AG04450 (cell line): Measurements from ENCODE around the gene POLDIP3. TPM values are rescaled to one million over a fixed set of nuclear protein-coding genes. Genes with fewer than 3 reads are reported as not detected.

Experiments used
- CTCF ChIA-PET: fragments of 300-600, 350-600 bp; formaldehyde crosslinking; extraction: SDS; loops from one replicate; lab custom pipeline; 2022; ENCODE audit warnings: antibody characterized with exemption, inconsistent platforms; lab: Charles Lee
- POLR2A ChIA-PET: fragments of 350-600 bp; formaldehyde crosslinking; extraction: SDS; loops from one replicate; lab custom pipeline; 2021; ENCODE audit warnings: antibody characterized with exemption, inconsistent platforms; lab: Yijun Ruan, JAX
- DNase-seq: peaks from one replicate; pipeline ENCODE4 v3.0.0-alpha.2; 2011; ENCODE audit warnings: low read depth, low spot score
- H3K27ac ChIP-seq: one replicate; pipeline ENCODE4 v1.5.1; 2012; ENCODE audit warnings: low read depth, low read length, control low read depth
- H3K27me3 ChIP-seq: one replicate; pipeline ENCODE4 v1.6.0; 2012; ENCODE audit warnings: low read length; ENCODE audit not compliant: control insufficient read depth, insufficient read depth
- H3K4me3 ChIP-seq: 2 replicates; pipeline ENCODE4 v1.5.1; 2011; ENCODE audit warnings: mild to moderate bottlenecking, low read depth, low read length, control low read depth
- H3K9me3 ChIP-seq: 2 replicates; pipeline ENCODE4 v1.5.1; 2012; ENCODE audit warnings: low read length; ENCODE audit not compliant: control insufficient read depth, insufficient read depth
- polyA plus RNA-seq: library from polyadenylated mRNA; depleted of rRNA; stranded (reverse); fragments of >200 nt; gene quantifications from 2 replicates; pipeline ENCODE4 v1.2.3, GENCODE V29; 2011
- TF ChIP-seq, protein P1 (sequence below): IDR thresholded peaks from 2 replicates; pipeline ENCODE4 v1.5.1; 2011; ENCODE audit warnings: low read depth, low read length, control low read depth, inconsistent platforms

The POLDIP3 gene
- polyA plus RNA-seq, 1 experiment, result 50.6 TPM

DNA sequence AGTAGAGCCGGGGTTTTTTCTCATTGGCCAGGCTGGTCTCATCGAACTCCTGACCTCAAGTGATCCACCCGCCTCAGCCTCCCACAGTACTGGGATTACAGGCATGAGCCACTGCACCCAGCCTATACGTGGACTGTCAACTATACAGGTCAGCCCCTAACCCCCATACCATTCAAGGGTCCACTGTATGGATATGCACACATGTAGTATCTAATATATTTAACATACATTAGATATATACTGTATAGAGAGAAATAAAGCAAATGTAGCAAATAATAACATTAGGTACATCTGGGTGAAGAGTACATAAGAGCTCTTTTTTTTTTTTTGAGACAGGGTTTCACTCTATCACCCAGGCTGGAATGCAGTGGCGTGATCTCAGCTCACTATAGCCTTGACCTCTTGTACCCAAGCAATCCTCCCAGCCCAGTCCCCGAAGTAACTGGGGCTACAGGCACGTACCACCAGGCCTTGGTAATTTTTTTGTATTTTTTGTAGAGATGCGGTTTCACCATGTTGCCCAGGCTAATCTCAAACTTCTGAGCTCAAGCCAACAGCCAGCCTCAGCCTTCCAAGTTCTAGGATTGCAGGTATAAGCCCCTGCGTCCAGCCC, 27.2 kb upstream of the POLDIP3 start:
- H3K27ac ChIP-seq, result no peak overlapping the region
- CTCF ChIA-PET, result interaction anchor here (1.4 kb wide), 1 partner anchor 178 kb away, joined by 4 read pairs; no protein-coding TSS in a partner anchor
- no peak for DNase-seq

DNA sequence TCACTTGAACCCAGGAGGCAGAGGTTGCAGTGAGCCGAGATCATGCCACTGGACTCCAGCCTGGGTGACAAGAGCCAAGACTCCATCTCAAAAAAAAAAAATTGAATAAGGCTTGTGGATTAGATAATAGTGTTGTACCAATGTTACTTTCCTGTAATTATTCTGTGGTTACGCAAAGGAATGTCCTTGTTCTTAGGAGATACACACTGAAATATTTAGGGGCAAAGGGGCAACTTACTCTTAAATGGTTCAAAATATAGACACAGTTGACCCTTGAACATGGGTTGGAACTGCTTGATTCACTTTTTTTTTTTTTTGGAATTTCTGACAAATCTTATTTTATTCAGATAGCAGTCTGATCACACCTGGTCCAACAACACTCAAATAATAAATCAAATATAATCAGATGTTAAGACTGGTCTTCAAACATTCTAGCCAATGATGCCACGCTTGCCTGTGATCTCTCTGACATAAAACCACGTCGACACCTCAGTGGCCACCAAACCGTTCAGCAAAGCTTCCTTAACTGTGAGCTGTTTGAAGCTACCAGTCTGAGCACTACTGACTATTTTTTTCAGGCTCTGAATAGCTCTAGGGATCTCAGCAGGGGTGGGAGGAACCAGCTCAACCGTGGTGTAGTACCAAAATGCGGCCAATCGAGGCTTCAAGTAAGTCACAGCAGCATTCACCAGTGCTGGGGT, 25.0 kb upstream of the POLDIP3 start:
- TF ChIP-seq, protein P1, sequence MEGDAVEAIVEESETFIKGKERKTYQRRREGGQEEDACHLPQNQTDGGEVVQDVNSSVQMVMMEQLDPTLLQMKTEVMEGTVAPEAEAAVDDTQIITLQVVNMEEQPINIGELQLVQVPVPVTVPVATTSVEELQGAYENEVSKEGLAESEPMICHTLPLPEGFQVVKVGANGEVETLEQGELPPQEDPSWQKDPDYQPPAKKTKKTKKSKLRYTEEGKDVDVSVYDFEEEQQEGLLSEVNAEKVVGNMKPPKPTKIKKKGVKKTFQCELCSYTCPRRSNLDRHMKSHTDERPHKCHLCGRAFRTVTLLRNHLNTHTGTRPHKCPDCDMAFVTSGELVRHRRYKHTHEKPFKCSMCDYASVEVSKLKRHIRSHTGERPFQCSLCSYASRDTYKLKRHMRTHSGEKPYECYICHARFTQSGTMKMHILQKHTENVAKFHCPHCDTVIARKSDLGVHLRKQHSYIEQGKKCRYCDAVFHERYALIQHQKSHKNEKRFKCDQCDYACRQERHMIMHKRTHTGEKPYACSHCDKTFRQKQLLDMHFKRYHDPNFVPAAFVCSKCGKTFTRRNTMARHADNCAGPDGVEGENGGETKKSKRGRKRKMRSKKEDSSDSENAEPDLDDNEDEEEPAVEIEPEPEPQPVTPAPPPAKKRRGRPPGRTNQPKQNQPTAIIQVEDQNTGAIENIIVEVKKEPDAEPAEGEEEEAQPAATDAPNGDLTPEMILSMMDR, result no peak
- POLR2A ChIA-PET, result interaction anchor here (0.7 kb wide), 1 partner anchor 254 kb away, joined by 4 read pairs; no protein-coding TSS in a partner anchor
- DNase-seq, result no peak
- Histone ChIP-seq H3K4me3 (no peak overlapping the region), H3K9me3 (no peaks in the 10 kb centered on the region; the same call in 1 of the 2 replicates), H3K27me3 (no peaks in the 10 kb centered on the region), H3K27ac (no peak overlapping the region)
- CTCF ChIA-PET, result no interaction called here

More for the DNA sequence above, 27.2 kb upstream of the POLDIP3 start:
- POLR2A ChIA-PET, result interaction anchor here (0.6 kb wide), 1 partner anchor 34 kb away, joined by 3 read pairs; no protein-coding TSS in a partner anchor
- Histone ChIP-seq H3K4me3 (no peak overlapping the region), H3K9me3 (no peaks in the 10 kb centered on the region; the same call in 1 of the 2 replicates), H3K27me3 (no peaks in the 10 kb centered on the region)
- TF ChIP-seq, protein P1, result no peak

DNA sequence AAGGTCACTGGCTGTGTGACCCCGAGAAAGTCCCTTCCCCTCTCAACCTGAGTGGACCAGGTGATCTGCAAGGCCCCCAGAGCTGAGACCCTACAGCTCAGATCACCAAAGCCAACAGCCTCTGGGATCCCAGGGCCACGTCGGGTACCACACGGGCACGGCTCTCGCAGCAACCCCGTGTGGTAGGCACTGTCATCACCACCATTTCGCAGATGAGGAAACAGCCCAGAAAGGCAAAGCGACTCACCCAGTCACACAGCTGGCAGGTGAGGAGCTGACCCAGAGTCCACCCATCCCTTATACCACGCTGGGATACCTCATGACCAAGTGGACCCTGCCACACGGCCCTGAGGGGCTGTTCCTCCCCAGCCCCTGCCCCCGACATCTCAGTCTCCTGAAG, 22.9 kb upstream of the POLDIP3 start:
- no peaks in the 10 kb centered on the region; the same call in 1 of the 2 replicates for H3K9me3 ChIP-seq
- ChIA-PET POLR2A (interaction anchor here (1.3 kb wide), 1 partner anchor 22 kb away, joined by 3 read pairs; no protein-coding TSS in a partner anchor), CTCF (interaction anchor here (1.0 kb wide), 1 partner anchor 16 kb away, joined by 3 read pairs; no protein-coding TSS in a partner anchor)
- TF ChIP-seq, protein P1, result no peak
- H3K27ac ChIP-seq, result no peak overlapping the region
- no peak for DNase-seq
- no peak overlapping the region for H3K4me3 ChIP-seq
- H3K27me3 ChIP-seq, result no peaks in the 10 kb centered on the region

DNA sequence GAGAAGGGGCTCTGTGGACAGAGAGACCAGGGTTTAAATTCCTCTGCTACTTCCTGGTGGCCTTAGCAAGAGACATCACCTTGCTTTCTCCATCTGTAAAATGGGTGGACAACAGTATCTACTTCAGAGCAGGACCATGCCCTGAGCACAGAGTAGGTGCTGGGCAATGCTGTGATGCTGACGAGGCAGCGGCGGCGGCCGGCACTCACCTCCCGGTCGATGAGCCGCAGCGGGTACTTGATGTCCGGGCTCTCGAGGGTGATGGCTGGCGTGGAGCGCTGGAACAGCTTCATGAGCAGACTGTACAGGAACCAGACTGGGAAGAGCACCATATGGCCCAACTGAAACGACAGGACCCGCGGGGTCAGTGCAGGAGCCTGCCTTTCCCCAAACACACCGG, 21.8 kb upstream of the POLDIP3 start:
- DNase-seq, result no peak
- Histone ChIP-seq H3K27ac (no peak overlapping the region), H3K4me3 (no peak overlapping the region), H3K27me3 (no peaks in the 10 kb centered on the region), H3K9me3 (no peaks in the 10 kb centered on the region; the same call in 1 of the 2 replicates)
- ChIA-PET POLR2A (interaction anchor here (1.3 kb wide), 1 partner anchor 21 kb away, joined by 3 read pairs; no protein-coding TSS in a partner anchor), CTCF (interaction anchor here (1.0 to 1.8 kb wide), 2 partner anchors 15 to 183 kb away, joined by 3 to 6 read pairs; no protein-coding TSS in a partner anchor)
- TF ChIP-seq, protein P1, result no peak
